Common myeloid progenitor, CD34-positive (primary cell): ENCODE measurements around the gene SIRT4.

ENCODE experiments used
- CTCF ChIA-PET: fragments of 350-600 bp; sonication (Branson Sonifier 250); formaldehyde crosslinking; loops from one replicate; lab custom pipeline; 2021; ENCODE audit warnings: antibody characterized with exemption; lab: Charles Lee
- POLR2A ChIA-PET: fragments of 350-600 bp; sonication (Branson Sonifier 250); formaldehyde crosslinking; loops from one replicate; lab custom pipeline; 2021; ENCODE audit warnings: antibody characterized with exemption; lab: Charles Lee
- DNase-seq, 3 donors: peaks; one replicate each; pipeline versions ENCODE4 v3.0.0 to v3.0.0-alpha.2; 2013
- H3K27ac ChIP-seq, 2 experiments: 1 replicate in 1 of 2; 2 replicates in 1 of 2; pipeline ENCODE4 v1.7.0; 2013; ENCODE audit warnings: inconsistent platforms in 2 of 2, low read length in 2 of 2, mild to moderate bottlenecking in 2 of 2, low read depth in 1 of 2, moderate library complexity in 1 of 2; ENCODE audit not compliant: severe bottlenecking in 2 of 2, insufficient read depth in 1 of 2, poor library complexity in 1 of 2
- H3K27me3 ChIP-seq, 5 experiments: replicated peaks in 2 of 5; 1 replicate in 3 of 5; 2 replicates in 2 of 5; pipeline versions ENCODE4 v1.6.1 to v1.7.0; 2013; ENCODE audit warnings: low read length in 4 of 5, mild to moderate bottlenecking in 2 of 5, moderate library complexity in 2 of 5, inconsistent platforms in 1 of 5; ENCODE audit not compliant: insufficient read depth in 5 of 5, control insufficient read depth in 4 of 5
- H3K36me3 ChIP-seq, 4 experiments: 1 replicate in 2 of 4; 2 replicates in 2 of 4; pipeline versions ENCODE4 v1.6.1 to v1.7.0; 2013; ENCODE audit warnings: low read length in 3 of 4, control low read depth in 1 of 4, mild to moderate bottlenecking in 1 of 4; ENCODE audit not compliant: control insufficient read depth in 4 of 4, insufficient read depth in 4 of 4
- H3K4me1 ChIP-seq, 4 experiments: 1 replicate in 3 of 4; 2 replicates in 1 of 4; pipeline versions ENCODE4 v1.6.1 to v1.7.1; 2013; ENCODE audit warnings: low read length in 3 of 4, mild to moderate bottlenecking in 3 of 4, control low read depth in 1 of 4, inconsistent platforms in 1 of 4, moderate library complexity in 1 of 4; ENCODE audit not compliant: control insufficient read depth in 4 of 4, insufficient read depth in 4 of 4; ENCODE audit errors: control extremely low read depth in 1 of 4
- H3K4me3 ChIP-seq, 7 experiments: 1 replicate in 4 of 7; 2 replicates in 3 of 7; pipeline versions ENCODE4 v1.5.1 to v1.7.0; 2013; ENCODE audit warnings: mild to moderate bottlenecking in 7 of 7, low read length in 6 of 7, moderate library complexity in 6 of 7, inconsistent platforms in 2 of 7, low read depth in 2 of 7, control low read depth in 1 of 7; ENCODE audit not compliant: insufficient read depth in 4 of 7, control insufficient read depth in 1 of 7; ENCODE audit errors: extremely low read depth in 1 of 7
- H3K9me3 ChIP-seq, 5 experiments: 1 replicate in 4 of 5; 2 replicates in 1 of 5; pipeline versions ENCODE4 v1.6.1 to v1.7.1; 2013; ENCODE audit warnings: low read length in 4 of 5, mild to moderate bottlenecking in 2 of 5, inconsistent platforms in 1 of 5, low read depth in 1 of 5, moderate library complexity in 1 of 5; ENCODE audit not compliant: control insufficient read depth in 4 of 5, insufficient read depth in 2 of 5; ENCODE audit errors: control extremely low read depth in 1 of 5
- WGBS: methylation state at CpG from one replicate; pipeline ENCODE4 v1.1.5; 2013; ENCODE audit not compliant: insufficient coverage; 5-methylcytosine and 5-hydroxymethylcytosine counted together

The SIRT4 gene

DNA sequence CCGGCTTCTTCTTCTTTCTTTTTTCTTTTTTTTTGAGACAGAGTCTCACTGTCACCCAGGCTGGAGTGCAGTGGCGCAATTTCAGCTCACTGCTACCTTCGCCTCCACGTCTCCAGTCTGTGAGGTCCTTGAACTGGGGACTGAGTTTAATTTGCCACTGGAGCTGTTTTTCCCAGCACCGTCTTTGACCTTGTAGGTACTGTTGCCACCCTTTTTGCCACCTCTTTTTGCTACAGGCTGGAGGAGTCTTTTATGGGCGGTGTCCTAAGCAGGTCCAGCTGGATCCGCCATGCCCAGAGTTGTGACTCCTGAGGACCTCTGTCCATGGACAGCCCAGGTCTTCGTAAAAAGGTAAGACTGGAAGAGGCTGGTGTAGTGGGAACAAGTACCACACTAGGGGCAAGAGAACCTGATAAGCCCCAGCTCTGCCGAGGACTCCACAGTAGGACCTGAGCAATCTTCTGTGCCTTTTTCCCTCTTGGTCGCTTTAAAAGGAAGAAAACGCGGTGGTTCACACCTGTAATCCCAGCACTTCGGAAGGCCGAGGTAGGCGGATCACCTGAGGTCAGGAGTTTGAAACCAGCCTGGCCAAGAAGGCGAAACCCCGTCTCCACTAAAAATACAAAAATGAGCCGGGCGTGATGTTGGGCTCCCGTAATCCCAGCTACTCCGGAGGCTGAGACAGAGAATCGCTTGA lies 11.4 kb upstream of the SIRT4 start:
- Histone ChIP-seq H3K4me3 (peak overlapping the region in 6 of 7 experiments; percentile 1 to 90 (median 60)), H3K4me1 (peaks cover 3 to 26% (median 16%) of the 10 kb centered on the region in 4 experiments), H3K27ac (no peak overlapping the region), H3K9me3 (no peaks in the 10 kb centered on the region), H3K36me3 (no peaks in the 10 kb centered on the region), H3K27me3 (no peaks in the 10 kb centered on the region)
- peak in 2 of 3 donors; percentile 22 to 48 for DNase-seq
- 27% methylated on average over 19 of the region's 22 CpGs for WGBS
- ChIA-PET POLR2A (interaction anchor here (0.6 to 4.0 kb wide), 20 partner anchors 11 to 286 kb away, joined by 3 to 113 read pairs (median 8); partner anchors contain the start of genes GCN1, PXN, RAB35 and RPLP0), CTCF (interaction anchor here (0.7 to 5.3 kb wide), 11 partner anchors 16 to 92 kb away, joined by 3 to 64 read pairs (median 3); partner anchors contain the start of gene RPLP0)

DNA sequence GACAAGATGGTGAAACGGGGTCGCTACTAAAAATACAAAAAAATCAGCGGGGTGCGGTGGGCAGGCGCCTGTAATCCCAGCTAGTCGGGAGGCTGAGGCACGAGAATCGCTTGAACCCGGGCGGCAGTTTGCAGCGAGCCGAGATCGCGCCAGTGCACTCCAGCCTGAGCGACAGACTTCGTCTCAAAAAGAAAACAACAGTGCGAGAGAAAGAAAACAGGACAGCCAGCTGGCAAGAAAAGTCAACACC lies 9.8 kb upstream of the SIRT4 start:
- H3K27me3 ChIP-seq, result no peaks in the 10 kb centered on the region
- H3K4me3 ChIP-seq, result peak overlapping the region; percentile 67 to 90 (median 76)
- POLR2A ChIA-PET, result interaction anchor here (0.7 to 4.0 kb wide), 17 partner anchors 10 to 177 kb away, joined by 3 to 113 read pairs (median 8); partner anchors contain the start of genes PXN, RAB35, RPLP0 and SIRT4
- H3K27ac ChIP-seq, result peak overlapping the region; percentile 100
- H3K4me1 ChIP-seq, result peaks cover 3 to 26% (median 16%) of the 10 kb centered on the region in 4 experiments
- CTCF ChIA-PET, result interaction anchor here (1.5 to 5.3 kb wide), 4 partner anchors 10 to 65 kb away, joined by 4 to 64 read pairs (median 8); partner anchors contain the start of gene SIRT4
- H3K9me3 ChIP-seq, result no peaks in the 10 kb centered on the region
- 0% methylated on average over 16 of the region's 17 CpGs for WGBS
- no peak for DNase-seq
- H3K36me3 ChIP-seq, result no peaks in the 10 kb centered on the region

- no peaks in the 10 kb centered on the region for H3K9me3 ChIP-seq
- CTCF ChIA-PET, result interaction anchor here (1.0 to 5.3 kb wide), 5 partner anchors 9 to 66 kb away, joined by 3 to 64 read pairs (median 4); partner anchors contain the start of gene SIRT4
- H3K4me1 ChIP-seq, result peaks cover 3 to 26% (median 16%) of the 10 kb centered on the region in 4 experiments
- 0% methylated on average over 22 of the region's 29 CpGs for WGBS
- H3K36me3 ChIP-seq, result no peaks in the 10 kb centered on the region
- peak within 1 kb of the TSS; percentile 100 for H3K27ac ChIP-seq
- peak; percentile 93 to 96 (median 94) for DNase-seq
- H3K27me3 ChIP-seq, result no peaks in the 10 kb centered on the region
- POLR2A ChIA-PET, result interaction anchor here (0.6 to 4.0 kb wide), 17 partner anchors 9 to 176 kb away, joined by 3 to 113 read pairs (median 8); partner anchors contain the start of genes PXN, RAB35, RPLP0 and SIRT4
- H3K4me3 ChIP-seq, result peak within 1 kb of the TSS; percentile 67 to 90 (median 76)
Measured at GRCh38 chr12:120292661-120293531, 9.2 kb upstream of the SIRT4 start, which contains the start of gene RNU4-1. Gene RNU4-1 (minus strand): TSS chr12:120293237.

- Histone ChIP-seq H3K9me3 (no peaks in the 10 kb centered on the region), H3K4me1 (peaks cover 5 to 15% (median 10%) of the 10 kb centered on the region in 4 experiments), H3K27ac (no peak overlapping the region), H3K4me3 (no peak overlapping the region), H3K27me3 (no peaks in the 10 kb centered on the region), H3K36me3 (no peaks in the 10 kb centered on the region)
- no peak for DNase-seq
- whole genome bisulfite sequencing, result 95% methylated on average over 3 of the region's 5 CpGs
- CTCF ChIA-PET, result interaction anchor here (1.1 to 6.1 kb wide), 3 partner anchors 10 to 26 kb away, joined by 3 to 46 read pairs (median 3); partner anchors contain the start of gene SIRT4
- POLR2A ChIA-PET, result no interaction called here
Measured at GRCh38 chr12:120314220-120314619, 12.1 kb downstream of the SIRT4 start.

DNA sequence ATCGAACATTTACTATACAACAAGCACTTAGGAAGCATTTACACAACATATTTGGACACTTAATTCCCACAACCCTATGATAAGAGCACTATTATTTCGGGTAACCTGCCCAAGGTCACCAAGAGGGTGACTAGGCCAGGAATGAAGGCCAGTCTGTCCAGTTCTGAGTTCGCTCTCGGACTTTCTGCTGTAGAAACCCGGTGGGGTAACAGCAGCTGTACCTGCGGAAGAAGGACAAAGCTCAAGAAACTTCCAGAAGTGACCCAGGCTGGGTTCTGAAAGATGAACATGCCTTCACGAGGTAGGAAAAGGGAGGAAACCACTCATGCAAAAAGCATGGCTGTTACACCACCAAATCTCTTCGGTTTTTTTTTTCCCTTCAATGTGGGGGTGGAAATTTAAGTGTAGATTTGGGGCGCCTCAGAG lies 14.7 kb downstream of the SIRT4 start:
- CTCF ChIA-PET, result interaction anchor here (0.9 to 6.1 kb wide), 5 partner anchors 10 to 88 kb away, joined by 3 to 46 read pairs (median 10); partner anchors contain the start of genes PLA2G1B and SIRT4
- H3K36me3 ChIP-seq, result no peaks in the 10 kb centered on the region
- H3K27ac ChIP-seq, result peak overlapping the region; percentile 67 to 92
- POLR2A ChIA-PET, result interaction anchor here (2.5 to 3.0 kb wide), 2 partner anchors 15 to 25 kb away, joined by 8 to 31 read pairs; partner anchors contain the start of genes RNU4-1, RNU4-2 and SIRT4
- no peaks in the 10 kb centered on the region for H3K27me3 ChIP-seq
- 64% methylated on average over 7 of the region's 9 CpGs for WGBS
- H3K4me1 ChIP-seq, result peaks cover 5 to 15% (median 10%) of the 10 kb centered on the region in 4 experiments
- peak in 2 of 3 donors; percentile 66 to 70 for DNase-seq
- H3K4me3 ChIP-seq, result peak overlapping the region; percentile 62 to 96 (median 79)
- no peaks in the 10 kb centered on the region for H3K9me3 ChIP-seq

DNA sequence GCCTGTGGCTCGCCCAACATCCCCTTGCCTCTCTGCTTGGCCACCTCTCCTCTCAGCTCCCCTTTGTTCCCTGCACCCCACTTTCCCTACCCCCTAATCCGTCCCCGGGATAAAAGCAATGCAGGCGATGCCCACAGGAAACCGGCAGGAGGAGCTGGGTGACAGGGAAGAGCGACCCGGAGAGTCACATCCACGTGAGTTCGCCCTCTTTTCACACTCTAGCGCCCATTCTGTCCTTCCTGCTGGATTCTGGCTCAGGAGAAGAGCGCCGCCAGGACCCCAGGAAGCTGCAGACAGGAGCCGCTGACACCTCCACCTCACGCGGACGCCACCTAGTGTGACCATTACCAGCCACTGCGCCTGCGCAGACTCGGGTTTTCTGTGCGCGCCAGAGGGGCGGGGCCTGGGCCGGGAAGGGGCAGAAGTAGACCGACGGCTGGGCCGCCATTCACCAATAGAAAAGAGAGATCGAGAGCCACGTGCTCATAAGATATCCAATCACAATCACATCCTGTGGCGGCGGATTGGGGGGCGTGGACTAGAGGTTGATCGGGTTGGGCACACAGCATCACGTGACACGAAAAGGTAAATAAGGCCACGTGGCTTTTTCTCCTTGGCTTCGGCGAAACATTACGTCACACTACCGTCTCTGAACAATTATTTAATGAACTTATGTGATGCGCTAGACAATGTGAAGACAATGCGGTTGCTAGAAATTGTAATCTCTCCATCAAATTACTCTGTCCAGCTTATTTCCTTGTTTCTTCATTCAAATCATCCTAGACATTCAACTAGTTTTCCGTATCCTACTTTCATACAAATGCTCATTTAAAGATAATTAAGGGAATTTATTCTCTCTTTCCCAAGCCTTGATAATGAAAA lies 15.3 kb downstream of the SIRT4 start:
- Histone ChIP-seq H3K4me3 (peak overlapping the region; percentile 62 to 96 (median 79)), H3K27me3 (no peaks in the 10 kb centered on the region), H3K4me1 (peaks cover 5 to 15% (median 10%) of the 10 kb centered on the region in 4 experiments), H3K9me3 (no peaks in the 10 kb centered on the region), H3K27ac (peak overlapping the region; percentile 67 to 92), H3K36me3 (no peaks in the 10 kb centered on the region)
- WGBS, result 0% methylated on average over 18 of the region's 42 CpGs
- ChIA-PET CTCF (interaction anchor here (0.9 to 6.1 kb wide), 5 partner anchors 9 to 89 kb away, joined by 3 to 46 read pairs (median 10); partner anchors contain the start of genes PLA2G1B and SIRT4), POLR2A (interaction anchor here (2.5 to 3.0 kb wide), 2 partner anchors 15 to 25 kb away, joined by 8 to 31 read pairs; partner anchors contain the start of genes RNU4-1, RNU4-2 and SIRT4)
- peak; percentile 99 to 100 (median 100) for DNase-seq
